Measurements from ENCODE around the gene H2BW2. TPM values are rescaled to one million over a fixed set of nuclear protein-coding genes. Genes with fewer than 3 reads are reported as not detected.
"Not testable (repeated sequence)": the region's sequence is repeated elsewhere in the genome, so short reads cannot be mapped to it uniquely, and the experiment has no call there.

Gene H2BW2
- total RNA-seq, 3 donors from 2014 or later (not counting 1 experiment from before 2014, with no cell fraction given) = 0.18 TPM; not detected in 2

- no CpG with 5 or more reads among the region's 6 CpGs for WGBS (ENCODE audit: insufficient coverage)
- H3K36me3 Mint-ChIP-seq; H3K4me1 ChIP-seq (ENCODE audit: control insufficient read depth, insufficient read depth, low read length); H3K36me3 ChIP-seq (ENCODE audit: control insufficient read depth, insufficient read depth, low read length); H3K27ac Mint-ChIP-seq; H3K27me3 ChIP-seq (ENCODE audit: control insufficient read depth, insufficient read depth, low read length); H3K4me3 ChIP-seq (ENCODE audit: low read length); DNase-seq; H3K4me3 Mint-ChIP-seq; ATAC-seq; H3K9me3 ChIP-seq (ENCODE audit: control insufficient read depth, insufficient read depth, low read length); H3K27me3 Mint-ChIP-seq (ENCODE audit: low read depth in 2 of 2); intact Hi-C loops (cut with micrococcal nuclease); H3K9me3 Mint-ChIP-seq; H3K27ac ChIP-seq (ENCODE audit: low read length); H3K4me1 Mint-ChIP-seq: not testable (repeated sequence)
Measured at GRCh38 chrX:104077854-104078253, 38.1 kb downstream of the H2BW2 start.

GRCh38 chrX:104084063-104084462, 44.3 kb downstream of the H2BW2 start:
- Histone ChIP-seq H3K9me3 (ENCODE audit: control insufficient read depth, insufficient read depth, low read length) (no peaks in the 10 kb centered on the region), H3K4me3 (ENCODE audit: low read length) (no peak overlapping the region), H3K27ac (ENCODE audit: low read length) (no peak overlapping the region), H3K36me3 (ENCODE audit: control insufficient read depth, insufficient read depth, low read length) (no peaks in the 10 kb centered on the region), H3K27me3 (ENCODE audit: control insufficient read depth, insufficient read depth, low read length) (peaks cover 2% of the 10 kb centered on the region), H3K4me1 (ENCODE audit: control insufficient read depth, insufficient read depth, low read length) (no peaks in the 10 kb centered on the region)
- Mint-ChIP-seq H3K27me3 (ENCODE audit: low read depth in 2 of 2) (peaks cover 8 to 14% of the 10 kb centered on the region in 2 donors), H3K9me3 (no peaks in the 10 kb centered on the region), H3K4me1 (no peaks in the 10 kb centered on the region), H3K36me3 (no peaks in the 10 kb centered on the region), H3K27ac (no peak overlapping the region), H3K4me3 (no peak overlapping the region)
- TF ChIP-seq CTCF (IDR thresholded peaks at IDR 0.05) = no peak
- no peak for ATAC-seq
- DNase-seq = no peak
- 95% methylated on average over 4 of the region's 4 CpGs for WGBS (ENCODE audit: insufficient coverage)
- intact Hi-C loops (cut with micrococcal nuclease) = no loop called here

GRCh38 chrX:104084534-104085277, 45.0 kb downstream of the H2BW2 start:
- Histone ChIP-seq H3K4me3 (ENCODE audit: low read length) (no peak overlapping the region), H3K27ac (ENCODE audit: low read length) (no peak overlapping the region), H3K36me3 (ENCODE audit: control insufficient read depth, insufficient read depth, low read length) (no peaks in the 10 kb centered on the region), H3K27me3 (ENCODE audit: control insufficient read depth, insufficient read depth, low read length) (peaks cover 2% of the 10 kb centered on the region), H3K4me1 (ENCODE audit: control insufficient read depth, insufficient read depth, low read length) (no peaks in the 10 kb centered on the region), H3K9me3 (ENCODE audit: control insufficient read depth, insufficient read depth, low read length) (no peaks in the 10 kb centered on the region)
- no peak for DNase-seq
- 75% methylated on average over 5 of the region's 5 CpGs for WGBS (ENCODE audit: insufficient coverage)
- Mint-ChIP-seq H3K4me3 (no peak overlapping the region), H3K9me3 (no peaks in the 10 kb centered on the region), H3K27me3 (ENCODE audit: low read depth in 2 of 2) (peaks cover 8 to 14% of the 10 kb centered on the region in 2 donors), H3K36me3 (no peaks in the 10 kb centered on the region), H3K27ac (no peak overlapping the region), H3K4me1 (no peaks in the 10 kb centered on the region)
- intact Hi-C loops (cut with micrococcal nuclease) = no loop called here
- no peak for ATAC-seq
- no peak for TF ChIP-seq CTCF (IDR thresholded peaks at IDR 0.05)

- 83% methylated on average over 7 of the region's 7 CpGs for WGBS (ENCODE audit: insufficient coverage)
- TF ChIP-seq CTCF (IDR thresholded peaks at IDR 0.05) = no peak
- H3K27ac Mint-ChIP-seq = no peak overlapping the region
- H3K36me3 Mint-ChIP-seq = no peaks in the 10 kb centered on the region
- intact Hi-C loops (cut with micrococcal nuclease) = no loop called here
- ATAC-seq (no peak), DNase-seq (no peak)
- peaks cover 8 to 14% of the 10 kb centered on the region in 2 donors for H3K27me3 Mint-ChIP-seq (ENCODE audit: low read depth in 2 of 2)
- no peaks in the 10 kb centered on the region for H3K4me1 ChIP-seq (ENCODE audit: control insufficient read depth, insufficient read depth, low read length)
- no peak overlapping the region for H3K4me3 ChIP-seq (ENCODE audit: low read length)
- H3K36me3 ChIP-seq (ENCODE audit: control insufficient read depth, insufficient read depth, low read length) = no peaks in the 10 kb centered on the region
- H3K9me3 Mint-ChIP-seq = no peaks in the 10 kb centered on the region
- peaks cover 2% of the 10 kb centered on the region for H3K27me3 ChIP-seq (ENCODE audit: control insufficient read depth, insufficient read depth, low read length)
- no peaks in the 10 kb centered on the region for H3K4me1 Mint-ChIP-seq
- no peaks in the 10 kb centered on the region for H3K9me3 ChIP-seq (ENCODE audit: control insufficient read depth, insufficient read depth, low read length)
- no peak overlapping the region for H3K4me3 Mint-ChIP-seq
- no peak overlapping the region for H3K27ac ChIP-seq (ENCODE audit: low read length)
Measured at GRCh38 chrX:104085477-104085876, 45.7 kb downstream of the H2BW2 start.
